Liver (tissue), 9 donors: Measurements from ENCODE around the gene ASB1. TPM values are rescaled to one million over a fixed set of nuclear protein-coding genes. Genes with fewer than 3 reads are reported as not detected.

Source experiments
- DNase-seq: peaks from one replicate; pipeline ENCODE4 v3.0.0-alpha.2; 2017; ENCODE audit warnings: low spot score
- H3K27ac ChIP-seq, 2 donors: one replicate each; pipeline ENCODE4 v1.7.0; 2013; ENCODE audit warnings: inconsistent platforms in 2 of 2, low read length in 2 of 2, control low read depth in 1 of 2, low read depth in 1 of 2, mild to moderate bottlenecking in 1 of 2
- H3K27me3 ChIP-seq, 4 donors: one replicate each; pipeline versions ENCODE4 v1.6.1 to v1.7.0; 2013; ENCODE audit warnings: low read length in 3 of 4, inconsistent platforms in 1 of 4, mild to moderate bottlenecking in 1 of 4, moderate library complexity in 1 of 4; ENCODE audit not compliant: control insufficient read depth in 4 of 4, insufficient read depth in 4 of 4
- H3K36me3 ChIP-seq, 4 donors: one replicate each; pipeline versions ENCODE4 v1.6.1 to v1.7.0; 2013; ENCODE audit warnings: low read length in 3 of 4, mild to moderate bottlenecking in 3 of 4, low read depth in 1 of 4, moderate library complexity in 1 of 4; ENCODE audit not compliant: control insufficient read depth in 4 of 4, insufficient read depth in 3 of 4
- H3K4me1 ChIP-seq, 4 donors: one replicate each; pipeline versions ENCODE4 v1.6.1 to v1.7.0; 2013; ENCODE audit warnings: low read length in 3 of 4, mild to moderate bottlenecking in 3 of 4, moderate library complexity in 1 of 4; ENCODE audit not compliant: control insufficient read depth in 4 of 4, insufficient read depth in 4 of 4
- H3K4me3 ChIP-seq, 3 donors: one replicate each; pipeline versions ENCODE4 v1.6.1 to v1.7.0; 2013; ENCODE audit warnings: low read length in 3 of 3, control low read depth in 1 of 3, low read depth in 1 of 3, mild to moderate bottlenecking in 1 of 3
- H3K9ac ChIP-seq, 2 donors: one replicate each; pipeline ENCODE4 v1.7.0; 2013; ENCODE audit warnings: low read length in 2 of 2, mild to moderate bottlenecking in 2 of 2, moderate library complexity in 2 of 2, control low read depth in 1 of 2, low read depth in 1 of 2
- H3K9me3 ChIP-seq, 4 donors: one replicate each; pipeline versions ENCODE4 v1.6.1 to v1.7.0; 2013; ENCODE audit warnings: low read length in 3 of 4; ENCODE audit not compliant: control insufficient read depth in 4 of 4
- ATF3 ChIP-seq: IDR thresholded peaks from 2 replicates; pipeline ENCODE4 v1.6.1; 2016; ENCODE audit warnings: antibody characterized with exemption
- CTCF ChIP-seq: fragments of 150-350 bp; IDR thresholded peaks from 2 replicates; pipeline ENCODE4 v1.5.1; 2017; ENCODE audit warnings: improper control_type of control experiment, low read depth, low read length; ENCODE audit not compliant: missing input control
- EGR1 ChIP-seq, 2 donors: IDR thresholded peaks; 2 replicates each; pipeline ENCODE4 v1.6.1; 2016 to 2018; ENCODE audit warnings: antibody characterized with exemption in 2 of 2, low read depth in 2 of 2
- FOXA1 ChIP-seq: IDR thresholded peaks from 2 replicates; pipeline ENCODE4 v1.6.1; 2016; ENCODE audit warnings: antibody characterized with exemption
- FOXA2 ChIP-seq: IDR thresholded peaks from 2 replicates; pipeline ENCODE4 v1.6.1; 2016; ENCODE audit warnings: antibody characterized with exemption
- GABPA ChIP-seq, 2 donors: IDR thresholded peaks in 1 of 2; conservative IDR thresholded peaks in 1 of 2; 2 replicates each; pipeline ENCODE4 v1.6.1; 2016; ENCODE audit warnings: antibody characterized with exemption in 2 of 2, mild to moderate bottlenecking in 1 of 2, moderate library complexity in 1 of 2
- HNF4A ChIP-seq, 2 donors: conservative IDR thresholded peaks; 2 replicates each; pipeline ENCODE4 v1.6.1; 2016; ENCODE audit warnings: antibody characterized with exemption in 2 of 2, mild to moderate bottlenecking in 2 of 2
- HNF4G ChIP-seq: IDR thresholded peaks from 2 replicates; pipeline ENCODE4 v1.6.1; 2016; ENCODE audit warnings: antibody characterized with exemption
- JUND ChIP-seq, 2 donors: IDR thresholded peaks; 2 replicates each; pipeline ENCODE4 v1.6.1; 2016; ENCODE audit warnings: antibody characterized with exemption in 2 of 2
- NR2F2 ChIP-seq: IDR thresholded peaks from 2 replicates; pipeline ENCODE4 v1.6.1; 2016; ENCODE audit warnings: antibody characterized with exemption
- RAD21 ChIP-seq, 2 donors: IDR thresholded peaks; 2 replicates each; pipeline ENCODE4 v1.6.1; 2016; ENCODE audit warnings: antibody characterized with exemption in 2 of 2, mild to moderate bottlenecking in 2 of 2
- REST ChIP-seq: IDR thresholded peaks from 2 replicates; pipeline ENCODE4 v1.6.1; 2016; ENCODE audit warnings: antibody characterized with exemption, mild to moderate bottlenecking
- RXRA ChIP-seq, 2 donors: IDR thresholded peaks; 2 replicates each; pipeline ENCODE4 v1.6.1; 2017 to 2018; ENCODE audit warnings: antibody characterized with exemption in 2 of 2, mild to moderate bottlenecking in 1 of 2
- SP1 ChIP-seq: IDR thresholded peaks from 2 replicates; pipeline ENCODE4 v1.6.1; 2018; ENCODE audit warnings: antibody characterized with exemption, mild to moderate bottlenecking
- TAF1 ChIP-seq: conservative IDR thresholded peaks from 2 replicates; pipeline ENCODE4 v1.6.1; 2016; ENCODE audit warnings: antibody characterized with exemption, mild to moderate bottlenecking
- YY1 ChIP-seq: IDR thresholded peaks from 2 replicates; pipeline ENCODE4 v1.6.1; 2016; ENCODE audit warnings: antibody characterized with exemption, mild to moderate bottlenecking
- ZBTB33 ChIP-seq: IDR thresholded peaks from 2 replicates; pipeline ENCODE4 v1.6.1; 2016; ENCODE audit warnings: antibody characterized with exemption
- WGBS: extraction: QIAGEN DNeasy Blood & Tissue Kit; methylation state at CpG from one replicate; pipeline ENCODE4 v1.1.7; 2013; 5-methylcytosine and 5-hydroxymethylcytosine counted together
- polyA plus RNA-seq, 2 donors: library from polyadenylated mRNA; stranded (reverse) in 1 of 2; unstranded in 1 of 2; fragments of 200-250 nt in 1 of 2; fragments of >200 nt in 1 of 2; fragmentation: Nextera tagmentation in 1 of 2; extraction: Ambion mirVana in 1 of 2; gene quantifications; one replicate each; pipeline versions ENCODE4 v1.2.1 to v1.2.3, GENCODE V29; 2013 to 2015
- total RNA-seq, 2 donors: library from RNA; depleted of rRNA; stranded (reverse); fragments of >200 nt; gene quantifications; one replicate each; pipeline ENCODE4 v1.2.3, GENCODE V29; 2014
- donor health status: healthy.
- donor health status: healthy.
- donor health status: healthy.
- donor health status: healthy.
- donor health status: healthy.

The ASB1 gene
- total and polyA plus RNA-seq, 4 donors = 6.1 to 15.2 (median 10.5) TPM

GRCh38 chr2:238381341-238382115 is 45.2 kb upstream of the ASB1 start:
- H3K36me3 ChIP-seq = peaks cover 0 to 2% (median under 1%) of the 10 kb centered on the region in 4 donors
- DNase-seq = no peak
- no peak overlapping the region for H3K27ac ChIP-seq

GRCh38 chr2:238382381-238382781 is 44.3 kb upstream of the ASB1 start:
- TF ChIP-seq GABPA (IDR thresholded peaks at IDR 0.05 in 1 of 2, conservative IDR thresholded peaks at IDR 0.05 in 1 of 2) (no peak), ZBTB33 (no peak), JUND (IDR thresholded peaks at IDR 0.05) (no peak), RXRA (IDR thresholded peaks at IDR 0.05) (no peak), CTCF (no peak), ATF3 (no peak), NR2F2 (no peak), SP1 (no peak), RAD21 (IDR thresholded peaks at IDR 0.05) (no peak), REST (no peak), HNF4G (no peak), HNF4A (conservative IDR thresholded peaks at IDR 0.05) (no peak), YY1 (no peak), TAF1 (no peak), EGR1 (IDR thresholded peaks at IDR 0.05; ENCODE audit: low read depth in 2 of 2) (no peak), FOXA1 (no peak)
- DNase-seq = no peak

More at GRCh38 chr2:238381341-238382115, 45.2 kb upstream of the ASB1 start:
- Histone ChIP-seq H3K27me3 (no peaks in the 10 kb centered on the region), H3K9ac (no peak overlapping the region), H3K4me1 (peaks cover 0 to 5% (median 0%) of the 10 kb centered on the region in 4 donors), H3K9me3 (no peaks in the 10 kb centered on the region), H3K4me3 (no peak overlapping the region)
- TF ChIP-seq GABPA (IDR thresholded peaks at IDR 0.05 in 1 of 2, conservative IDR thresholded peaks at IDR 0.05 in 1 of 2) (no peak), NR2F2 (no peak), RXRA (IDR thresholded peaks at IDR 0.05) (no peak), HNF4G (no peak), HNF4A (conservative IDR thresholded peaks at IDR 0.05) (no peak), JUND (IDR thresholded peaks at IDR 0.05) (no peak), FOXA2 (no peak), EGR1 (IDR thresholded peaks at IDR 0.05; ENCODE audit: low read depth in 2 of 2) (no peak), YY1 (no peak), FOXA1 (no peak), TAF1 (no peak), ATF3 (no peak)
- WGBS = 91% methylated on average over 16 of the region's 16 CpGs

More at GRCh38 chr2:238382381-238382781, 44.3 kb upstream of the ASB1 start:
- H3K27ac ChIP-seq = no peak overlapping the region
- no peak overlapping the region for H3K9ac ChIP-seq
- 84% methylated on average over 5 of the region's 5 CpGs for WGBS
- H3K9me3 ChIP-seq = no peaks in the 10 kb centered on the region
- peaks cover 0 to 2% (median under 1%) of the 10 kb centered on the region in 4 donors for H3K36me3 ChIP-seq
- no peak overlapping the region for H3K4me3 ChIP-seq
- peaks cover 0 to 5% (median 0%) of the 10 kb centered on the region in 4 donors for H3K4me1 ChIP-seq
- no peaks in the 10 kb centered on the region for H3K27me3 ChIP-seq
